Endothelial cell of umbilical vein (primary cell): ENCODE results near the gene DTWD2. TPM values are rescaled to one million over a fixed set of nuclear protein-coding genes. Genes with fewer than 3 reads are reported as not detected.

Experiments
- BruUV-seq: library from RNA; stranded (reverse); fragments of 400-500 nt; replicated peaks from 2 replicates; lab custom pipeline; 2021; lab: Mats Ljungman, UMichigan
- CTCF ChIA-PET: fragments of 300-600, 350-600 bp; sonication (Branson Sonifier 250); formaldehyde crosslinking; loops from one replicate; lab custom pipeline; 2021; ENCODE audit warnings: antibody characterized with exemption, inconsistent platforms; lab: Charles Lee
- POLR2A ChIA-PET: fragments of 300-600, 350-600 bp; sonication (Branson Sonifier 250); formaldehyde crosslinking; loops from one replicate; lab custom pipeline; 2021; ENCODE audit warnings: antibody characterized with exemption, inconsistent platforms; lab: Charles Lee
- DNase-seq: peaks from one replicate; pipeline ENCODE4 v3.0.0-alpha.2; 2011; ENCODE audit warnings: low read depth, low spot score
- FAIRE-seq: peaks from 2 replicates; lab custom pipeline; 2011; peaks lifted over from hg19 to GRCh38; lab: Jason Lieb, UNC
- H2AFZ ChIP-seq: 2 replicates; pipeline ENCODE4 v1.6.0; 2012; ENCODE audit warnings: low read depth, low read length, control low read depth, inconsistent platforms
- H3K27ac ChIP-seq: 2 replicates; pipeline ENCODE4 v1.5.1; 2011; ENCODE audit warnings: low read depth, mild to moderate bottlenecking, control low read depth, low read length, moderate library complexity; ENCODE audit not compliant: insufficient read depth
- H3K27me3 ChIP-seq, 2 experiments: 2 replicates each; pipeline versions ENCODE4 v1.6.0 to v1.6.1; 2011; ENCODE audit warnings: low read length in 2 of 2, mixed read lengths in 1 of 2; ENCODE audit not compliant: control insufficient read depth in 2 of 2, insufficient read depth in 2 of 2
- H3K36me3 ChIP-seq, 2 experiments: 2 replicates in 1 of 2; 3 replicates in 1 of 2; pipeline ENCODE4 v1.5.1; 2011; ENCODE audit warnings: low read length in 2 of 2, mild to moderate bottlenecking in 1 of 2, moderate library complexity in 1 of 2; ENCODE audit not compliant: control insufficient read depth in 2 of 2, insufficient read depth in 2 of 2; ENCODE audit errors: extremely low read depth in 1 of 2
- H3K4me1 ChIP-seq: 3 replicates; pipeline ENCODE4 v1.5.1; 2011; ENCODE audit warnings: mild to moderate bottlenecking, low read length; ENCODE audit not compliant: control insufficient read depth, insufficient read depth; ENCODE audit errors: extremely low read depth
- H3K4me2 ChIP-seq: 2 replicates; pipeline ENCODE4 v1.6.1; 2011; ENCODE audit warnings: low read length, control low read depth, mixed read lengths; ENCODE audit not compliant: insufficient read depth
- H3K4me3 ChIP-seq, 3 experiments: fragments of 200-600 bp in 1 of 3; sonication (generic), shearing (Covaris generic) in 1 of 3; replicated peaks in 1 of 3; 2 replicates each; pipeline ENCODE4 v1.5.1; 2011 to 2016; ENCODE audit warnings: control low read depth in 3 of 3, low read length in 3 of 3, mild to moderate bottlenecking in 2 of 3, inconsistent platforms in 1 of 3, low read depth in 1 of 3, moderate library complexity in 1 of 3; ENCODE audit not compliant: insufficient read depth in 1 of 3
- H3K79me2 ChIP-seq: 2 replicates; pipeline ENCODE4 v1.6.0; 2012; ENCODE audit warnings: low read length, inconsistent platforms; ENCODE audit not compliant: control insufficient read depth, insufficient read depth
- H3K9ac ChIP-seq: replicated peaks from 2 replicates; pipeline ENCODE3; 2011; ENCODE audit warnings: low read length, control low read depth; ENCODE audit not compliant: insufficient read depth; ENCODE audit errors: extremely low read depth
- H3K9me1 ChIP-seq: replicated peaks from 3 replicates; pipeline ENCODE4 v1.6.0; 2011; ENCODE audit warnings: mild to moderate bottlenecking, low read length; ENCODE audit not compliant: control insufficient read depth, insufficient read depth; ENCODE audit errors: extremely low read depth
- H3K9me3 ChIP-seq: replicated peaks from 2 replicates; pipeline ENCODE4 v1.5.1; 2012; ENCODE audit warnings: low read length, inconsistent platforms; ENCODE audit not compliant: control insufficient read depth, insufficient read depth
- H4K20me1 ChIP-seq: replicated peaks from 2 replicates; pipeline ENCODE3; 2011; ENCODE audit warnings: mild to moderate bottlenecking, low read length; ENCODE audit not compliant: control insufficient read depth, insufficient read depth; ENCODE audit errors: extremely low read depth
- CTCF ChIP-seq, 2 donors: IDR thresholded peaks; 1 replicate in 1 of 2; 2 replicates in 1 of 2; pipeline ENCODE4 v1.5.1; 2011; ENCODE audit warnings: low read length in 2 of 2, mild to moderate bottlenecking in 2 of 2, moderate library complexity in 2 of 2, control low read depth in 1 of 2, inconsistent platforms in 1 of 2, low read depth in 1 of 2; ENCODE audit not compliant: insufficient read depth in 1 of 2; ENCODE audit errors: extremely low read depth in 1 of 2
- EZH2 ChIP-seq: IDR thresholded peaks from 2 replicates; pipeline ENCODE4 v1.6.1; 2012; ENCODE audit warnings: borderline replicate concordance, low read depth, mild to moderate bottlenecking, moderate library complexity, low read length, inconsistent platforms; ENCODE audit not compliant: severe bottlenecking
- FOS ChIP-seq: IDR thresholded peaks from 2 replicates; pipeline ENCODE4 v1.6.1; 2011; ENCODE audit warnings: mild to moderate bottlenecking, low read length, moderate library complexity, borderline replicate concordance; ENCODE audit not compliant: insufficient read depth
- JUN ChIP-seq: IDR thresholded peaks from 2 replicates; pipeline ENCODE4 v1.6.1; 2011; ENCODE audit warnings: borderline replicate concordance, low read depth; ENCODE audit not compliant: insufficient read length, insufficient read depth
- POLR2A ChIP-seq: IDR thresholded peaks from 2 replicates; pipeline ENCODE4 v1.6.1; 2012; ENCODE audit warnings: low read depth, mild to moderate bottlenecking, control low read depth, low read length
- dilution Hi-C: fragments of 300-500 bp; cut with MboI; formaldehyde crosslinking; loops from one replicate; pipeline ENCODE4 v1.15.0; 2019; ENCODE audit warnings: low sequenced_read_pairs; ENCODE audit not compliant: extremely low pct_ligation_motif_present
- intact Hi-C: fragments of 100-400 bp; cut with micrococcal nuclease; formaldehyde crosslinking; loops from one replicate; pipeline ENCODE4 v1.10.0; 2022
- polyA plus RNA-seq, 4 experiments: library from polyadenylated mRNA; depleted of rRNA in 3 of 4; stranded (reverse) in 3 of 4; unstranded in 1 of 4; fragments of >200 nt; gene quantifications; 2 replicates each; pipeline versions ENCODE4 v1.2.1 to v1.2.3, GENCODE V29; 2011 to 2012; ENCODE audit warnings: missing spikeins in 1 of 4
- total RNA-seq: library from RNA; stranded (reverse); gene quantifications from 2 replicates; pipeline ENCODE4 v1.2.3, GENCODE V29; 2021

The DTWD2 gene
- total and polyA plus RNA-seq, 2 donors (not counting 3 experiments of a cell fraction or from before 2014, with no cell fraction given) = 0.99 to 1.1 TPM

GRCh38 chr5:118802335-118802734 lies 186.0 kb downstream of the DTWD2 start:
- FAIRE-seq = no peak

More at GRCh38 chr5:118802335-118802734, 186.0 kb downstream of the DTWD2 start:
- H4K20me1 ChIP-seq = no peaks in the 10 kb centered on the region
- TF ChIP-seq EZH2 (no peak), POLR2A (no peak), CTCF (IDR thresholded peaks at IDR 0.05; ENCODE audit: extremely low read depth in 1 of 2, insufficient read depth in 1 of 2, low read depth in 1 of 2, low read length in 2 of 2) (no peak), JUN (no peak), FOS (no peak)
- no peaks in the 10 kb centered on the region for H3K27me3 ChIP-seq
- ChIA-PET CTCF (no interaction called here), POLR2A (no interaction called here)
- H3K9me3 ChIP-seq = no peaks in the 10 kb centered on the region
- no peaks in the 10 kb centered on the region for H3K36me3 ChIP-seq
- H3K27ac ChIP-seq = no peak overlapping the region
- no peak for DNase-seq
- no peaks in the 10 kb centered on the region for H3K4me1 ChIP-seq
- BruUV-seq = no TSS peak
- H3K9ac ChIP-seq = no peak overlapping the region
- intact Hi-C loops = no loop called here
- no peak overlapping the region for H3K4me2 ChIP-seq
- dilution Hi-C loops = no loop called here
- no peak overlapping the region for H3K4me3 ChIP-seq
- H3K9me1 ChIP-seq = no peaks in the 10 kb centered on the region
- H3K79me2 ChIP-seq = no peaks in the 10 kb centered on the region
- H2AFZ ChIP-seq = no peak overlapping the region
